K562 (cell line): ENCODE results near the gene EPHB6. TPM values are rescaled to one million over a fixed set of nuclear protein-coding genes. Genes with fewer than 3 reads are reported as not detected.

Source experiments
- ARID3B ChIP-seq: fragments of 250-450 bp; sonication (Bioruptor Pico); IDR thresholded peaks from 2 replicates; pipeline ENCODE4 v1.4.0; 2020; ENCODE audit warnings: borderline replicate concordance
- CAMTA2 ChIP-seq: fragments of 250-450 bp; sonication (Bioruptor Pico); conservative IDR thresholded peaks from 2 replicates; pipeline ENCODE4 v1.5.1; 2022
- CSDE1 ChIP-seq, 2 experiments: fragments of 450-650 bp; IDR thresholded peaks; 2 replicates each; pipeline ENCODE4 v1.6.1; 2016; ENCODE audit warnings: mild to moderate bottlenecking in 1 of 2
- DMBX1 ChIP-seq: fragments of 250-450 bp; sonication (Bioruptor Pico); IDR thresholded peaks from 2 replicates; pipeline ENCODE4 v1.8.0; 2022; ENCODE audit warnings: inconsistent platforms, mild to moderate bottlenecking, moderate library complexity, borderline replicate concordance
- MAZ ChIP-seq, 2 experiments: fragments of 450-650 bp in 1 of 2; sonication (generic) in 1 of 2; formaldehyde crosslinking; IDR thresholded peaks in 1 of 2; conservative IDR thresholded peaks in 1 of 2; 2 replicates each; pipeline versions ENCODE4 v1.4.0 to v1.5.0; 2020; ENCODE audit warnings: mild to moderate bottlenecking in 1 of 2, missing genetic modification reagents in 1 of 2
- MNT ChIP-seq, 2 experiments: fragments of 450-650 bp; conservative IDR thresholded peaks; 2 replicates each; pipeline ENCODE4 v1.6.1; 2017; ENCODE audit warnings: mild to moderate bottlenecking in 2 of 2, moderate library complexity in 2 of 2
- RREB1 ChIP-seq: fragments of 250-450 bp; sonication (Bioruptor Pico); IDR thresholded peaks from 2 replicates; pipeline ENCODE4 v1.4.0; 2020
- SIN3B ChIP-seq: fragments of 450-650 bp; IDR thresholded peaks from 2 replicates; pipeline ENCODE4 v1.6.1; 2017; ENCODE audit warnings: low read depth, mild to moderate bottlenecking, moderate library complexity
- TEAD1 ChIP-seq, 2 experiments: fragments of 450-650 bp in 1 of 2; sonication (generic) in 1 of 2; formaldehyde crosslinking; IDR thresholded peaks; 2 replicates each; pipeline versions ENCODE4 v1.4.0 to v1.8.0; 2020 to 2022; ENCODE audit warnings: mild to moderate bottlenecking in 2 of 2, missing genetic modification reagents in 1 of 2
- TEAD4 ChIP-seq, 2 experiments: sonication (generic) in 1 of 2; formaldehyde crosslinking in 1 of 2; IDR thresholded peaks; 2 replicates each; pipeline versions ENCODE4 v1.6.1 to v1.8.0; 2012 to 2022; ENCODE audit warnings: borderline replicate concordance in 1 of 2, inconsistent platforms in 1 of 2, low read length in 1 of 2, mild to moderate bottlenecking in 1 of 2, missing genetic modification reagents in 1 of 2
- THRA ChIP-seq: fragments of 450-650 bp; IDR thresholded peaks from 2 replicates; pipeline ENCODE4 v1.6.1; 2017; ENCODE audit warnings: mild to moderate bottlenecking, moderate library complexity
- ZNF41 ChIP-seq: fragments of 250-450 bp; sonication (Bioruptor Pico); conservative IDR thresholded peaks from 2 replicates; pipeline ENCODE4 v1.4.0; 2020; ENCODE audit warnings: mild to moderate bottlenecking
- polyA plus RNA-seq, 8 experiments: library from polyadenylated mRNA; depleted of rRNA in 4 of 8; stranded (reverse) in 5 of 8; unstranded in 3 of 8; fragments of >200 nt; fragmentation: Nextera tagmentation in 2 of 8; fragmentation: Illumina TruSeq in 1 of 8; extraction: Ambion mirVana in 2 of 8; extraction: Trizol in 1 of 8; gene quantifications; 2 replicates each; pipeline versions ENCODE4 v1.2.1 to v1.2.3, GENCODE V29; 2011 to 2014; ENCODE audit warnings: inconsistent platforms in 1 of 8, missing spikeins in 1 of 8
- total RNA-seq, 7 experiments: library from RNA; depleted of rRNA in 6 of 7; stranded (reverse); fragments of >200 nt in 6 of 7; fragmentation: Illumina TruSeq in 2 of 7; extraction: Trizol in 2 of 7; gene quantifications; 2 replicates each; pipeline versions ENCODE4 v1.2.1 to v1.2.3, GENCODE V29; 2011 to 2021; ENCODE audit warnings: low replicate concordance in 1 of 7

Gene EPHB6
- total and polyA plus RNA-seq, 9 of the 15 experiments (the other 6 are each of a cell fraction or from before 2014, with no cell fraction given): 1.4 to 123 (median 7.6) TPM

GRCh38 chr7:142811154-142811737 is 43.6 kb upstream of the EPHB6 start (continued):
- peak; percentile 36 to 43; a peak in 1 of 4 replicates for TF ChIP-seq MNT (conservative IDR thresholded peaks at IDR 0.05)
- TF ChIP-seq ARID3B (CRISPR knock-in tag): no peak
- 0 out of 2 replicates have a peak, but pooled peaks have one; percentile 21 for TF ChIP-seq TEAD4 (IDR thresholded peaks at IDR 0.05; ENCODE audit: low read length)
- TF ChIP-seq TEAD4 (CRISPR knock-in tag; IDR thresholded peaks at IDR 0.05; ENCODE audit: borderline replicate concordance): no peak
- 0 out of 4 replicates have a peak, but pooled peaks of 1 of the 2 experiments have one; percentile 29 for TF ChIP-seq MAZ (CRISPR knock-in tag; conservative IDR thresholded peaks at IDR 0.05 in 1 of 2, IDR thresholded peaks at IDR 0.05 in 1 of 2)
- peak in 1 of 2 experiments; percentile 12; a peak in 1 of 4 replicates for TF ChIP-seq TEAD1 (CRISPR knock-in tag; IDR thresholded peaks at IDR 0.05)
- TF ChIP-seq THRA: no peak
- TF ChIP-seq CAMTA2 (CRISPR knock-in tag): no peak
- peak; percentile 81 for TF ChIP-seq RREB1 (CRISPR knock-in tag)
- peak; percentile 28; the same call in 1 of the 2 replicates for TF ChIP-seq DMBX1 (CRISPR knock-in tag)
- 0 out of 4 replicates have a peak, but pooled peaks of 1 of the 2 experiments have one; percentile 53 for TF ChIP-seq CSDE1 (IDR thresholded peaks at IDR 0.05)
- no peak for TF ChIP-seq SIN3B
- 0 out of 2 replicates have a peak, but pooled peaks have one; percentile 20 for TF ChIP-seq ZNF41 (CRISPR knock-in tag)
